HCT116 (cell line): ENCODE results near the gene ARMC8.

ENCODE experiments used
- CEBPB ChIP-seq: IDR thresholded peaks from 2 replicates; pipeline ENCODE4 v1.6.1; 2012; ENCODE audit warnings: low read depth
- CTCF ChIP-seq, 3 experiments: fragments of 200-600 bp in 1 of 3; sonication (generic) in 1 of 3; IDR thresholded peaks in 2 of 3; conservative IDR thresholded peaks in 1 of 3; 2 replicates each; pipeline ENCODE4 v1.5.1; 2012 to 2017; ENCODE audit warnings: low read depth in 2 of 3, low read length in 2 of 3, antibody characterized with exemption in 1 of 3, borderline replicate concordance in 1 of 3, control low read depth in 1 of 3, mild to moderate bottlenecking in 1 of 3, mixed read lengths in 1 of 3, mixed run types in 1 of 3, moderate library complexity in 1 of 3; ENCODE audit not compliant: insufficient read depth in 1 of 3
- EZH2 ChIP-seq: fragments of 200-600 bp; sonication (generic); IDR thresholded peaks from 2 replicates; pipeline ENCODE4 v1.6.1; 2017; ENCODE audit warnings: antibody characterized with exemption, mixed run types
- POLR2A ChIP-seq: IDR thresholded peaks from 2 replicates; pipeline ENCODE4 v1.7.0; 2011; ENCODE audit warnings: borderline replicate concordance; ENCODE audit not compliant: insufficient read depth, insufficient read length; ENCODE audit errors: extremely low read depth
- POLR2AphosphoS5 ChIP-seq: IDR thresholded peaks from 2 replicates; pipeline ENCODE4 v1.6.1; 2011; ENCODE audit warnings: mild to moderate bottlenecking, low read depth, low read length, moderate library complexity
- RAD21 ChIP-seq: IDR thresholded peaks from 2 replicates; pipeline ENCODE4 v1.6.1; 2012; ENCODE audit warnings: low read depth, mild to moderate bottlenecking
- ZFX ChIP-seq: fragments of 450-650 bp; IDR thresholded peaks from 2 replicates; pipeline ENCODE4 v1.6.1; 2017

- TF ChIP-seq CTCF (IDR thresholded peaks at IDR 0.05 in 2 of 3, conservative IDR thresholded peaks at IDR 0.05 in 1 of 3; ENCODE audit: borderline replicate concordance in 1 of 3, insufficient read depth in 1 of 3, low read depth in 2 of 3, low read length in 2 of 3): no peak
- no peak for TF ChIP-seq POLR2A
- TF ChIP-seq ZFX: no peak
- TF ChIP-seq RAD21: no peak
- TF ChIP-seq EZH2: no peak
- TF ChIP-seq CEBPB: no peak
- TF ChIP-seq POLR2AphosphoS5: no peak
These were observed 13.2 kb upstream of the ARMC8 start for GRCh38 chr3:138173769-138174420.
